ENCODE results near the gene ZSCAN20.

- TF ChIP-seq, protein P1, sequence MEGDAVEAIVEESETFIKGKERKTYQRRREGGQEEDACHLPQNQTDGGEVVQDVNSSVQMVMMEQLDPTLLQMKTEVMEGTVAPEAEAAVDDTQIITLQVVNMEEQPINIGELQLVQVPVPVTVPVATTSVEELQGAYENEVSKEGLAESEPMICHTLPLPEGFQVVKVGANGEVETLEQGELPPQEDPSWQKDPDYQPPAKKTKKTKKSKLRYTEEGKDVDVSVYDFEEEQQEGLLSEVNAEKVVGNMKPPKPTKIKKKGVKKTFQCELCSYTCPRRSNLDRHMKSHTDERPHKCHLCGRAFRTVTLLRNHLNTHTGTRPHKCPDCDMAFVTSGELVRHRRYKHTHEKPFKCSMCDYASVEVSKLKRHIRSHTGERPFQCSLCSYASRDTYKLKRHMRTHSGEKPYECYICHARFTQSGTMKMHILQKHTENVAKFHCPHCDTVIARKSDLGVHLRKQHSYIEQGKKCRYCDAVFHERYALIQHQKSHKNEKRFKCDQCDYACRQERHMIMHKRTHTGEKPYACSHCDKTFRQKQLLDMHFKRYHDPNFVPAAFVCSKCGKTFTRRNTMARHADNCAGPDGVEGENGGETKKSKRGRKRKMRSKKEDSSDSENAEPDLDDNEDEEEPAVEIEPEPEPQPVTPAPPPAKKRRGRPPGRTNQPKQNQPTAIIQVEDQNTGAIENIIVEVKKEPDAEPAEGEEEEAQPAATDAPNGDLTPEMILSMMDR (IDR thresholded peaks at IDR 0.05 in 4 of 5, conservative IDR thresholded peaks at IDR 0.05 in 1 of 5): no peak
- no peak for TF ChIP-seq POLR2A (IDR thresholded peaks at IDR 0.05)
These were observed 43.8 kb upstream of the ZSCAN20 start for GRCh38 chr1:33428661-33429060.

All from gastrocnemius medialis (tissue), 4 donors.